ENCODE data around the gene PDGFRB.

DNA sequence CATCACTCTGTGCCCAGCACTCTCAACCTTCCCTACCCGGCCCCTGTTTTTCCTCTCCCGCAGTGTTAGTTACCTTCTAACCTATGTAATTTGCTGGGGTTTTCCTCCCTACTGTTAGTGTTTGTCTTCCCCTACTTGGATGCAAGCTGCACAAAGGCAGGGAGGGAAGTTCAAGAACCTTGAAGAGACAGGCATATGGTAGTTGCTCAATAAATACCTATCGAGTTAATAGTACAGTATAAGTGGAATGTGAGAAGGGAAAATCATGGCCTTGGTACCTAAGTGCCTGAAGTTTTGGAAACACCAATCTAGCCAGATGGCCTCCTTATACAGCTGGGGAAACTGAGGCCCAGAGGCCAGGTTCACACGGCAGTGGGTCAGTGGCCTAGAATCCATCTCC is 24.2 kb downstream of the PDGFRB start:
- TF ChIP-seq, protein P1, sequence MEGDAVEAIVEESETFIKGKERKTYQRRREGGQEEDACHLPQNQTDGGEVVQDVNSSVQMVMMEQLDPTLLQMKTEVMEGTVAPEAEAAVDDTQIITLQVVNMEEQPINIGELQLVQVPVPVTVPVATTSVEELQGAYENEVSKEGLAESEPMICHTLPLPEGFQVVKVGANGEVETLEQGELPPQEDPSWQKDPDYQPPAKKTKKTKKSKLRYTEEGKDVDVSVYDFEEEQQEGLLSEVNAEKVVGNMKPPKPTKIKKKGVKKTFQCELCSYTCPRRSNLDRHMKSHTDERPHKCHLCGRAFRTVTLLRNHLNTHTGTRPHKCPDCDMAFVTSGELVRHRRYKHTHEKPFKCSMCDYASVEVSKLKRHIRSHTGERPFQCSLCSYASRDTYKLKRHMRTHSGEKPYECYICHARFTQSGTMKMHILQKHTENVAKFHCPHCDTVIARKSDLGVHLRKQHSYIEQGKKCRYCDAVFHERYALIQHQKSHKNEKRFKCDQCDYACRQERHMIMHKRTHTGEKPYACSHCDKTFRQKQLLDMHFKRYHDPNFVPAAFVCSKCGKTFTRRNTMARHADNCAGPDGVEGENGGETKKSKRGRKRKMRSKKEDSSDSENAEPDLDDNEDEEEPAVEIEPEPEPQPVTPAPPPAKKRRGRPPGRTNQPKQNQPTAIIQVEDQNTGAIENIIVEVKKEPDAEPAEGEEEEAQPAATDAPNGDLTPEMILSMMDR (IDR thresholded peaks at IDR 0.05): no peak
- TF ChIP-seq POLR2A (IDR thresholded peaks at IDR 0.05): no peak
- no peak for TF ChIP-seq POLR2AphosphoS5 (IDR thresholded peaks at IDR 0.05)

Data from breast epithelium (tissue), 3 donors.